ENCODE results near the gene VLDLR.

VLDLR gene

DNA sequence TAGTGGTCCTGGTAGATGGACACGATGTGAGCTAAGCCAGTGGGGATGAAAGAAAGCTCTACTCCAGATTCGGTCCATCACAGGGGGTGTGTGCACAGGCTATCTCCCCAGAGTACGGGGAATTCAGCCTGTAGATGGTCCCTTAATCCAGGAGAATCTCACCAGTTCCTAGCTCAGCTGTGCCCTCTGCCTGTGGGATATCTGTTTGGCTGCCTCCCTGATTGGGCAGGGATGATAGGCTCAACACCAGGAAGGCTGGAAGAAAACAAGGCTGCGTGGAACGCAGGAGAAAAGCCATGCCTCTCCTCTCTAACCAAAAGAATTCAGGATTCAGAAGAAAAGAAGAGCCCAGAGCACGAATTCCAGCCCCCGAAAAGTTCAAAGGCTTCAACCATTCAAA, 40.9 kb downstream of the VLDLR start:
- DNase-seq (ENCODE audit: low read depth in 2 of 3, low spot score in 2 of 3): no peak

DNA sequence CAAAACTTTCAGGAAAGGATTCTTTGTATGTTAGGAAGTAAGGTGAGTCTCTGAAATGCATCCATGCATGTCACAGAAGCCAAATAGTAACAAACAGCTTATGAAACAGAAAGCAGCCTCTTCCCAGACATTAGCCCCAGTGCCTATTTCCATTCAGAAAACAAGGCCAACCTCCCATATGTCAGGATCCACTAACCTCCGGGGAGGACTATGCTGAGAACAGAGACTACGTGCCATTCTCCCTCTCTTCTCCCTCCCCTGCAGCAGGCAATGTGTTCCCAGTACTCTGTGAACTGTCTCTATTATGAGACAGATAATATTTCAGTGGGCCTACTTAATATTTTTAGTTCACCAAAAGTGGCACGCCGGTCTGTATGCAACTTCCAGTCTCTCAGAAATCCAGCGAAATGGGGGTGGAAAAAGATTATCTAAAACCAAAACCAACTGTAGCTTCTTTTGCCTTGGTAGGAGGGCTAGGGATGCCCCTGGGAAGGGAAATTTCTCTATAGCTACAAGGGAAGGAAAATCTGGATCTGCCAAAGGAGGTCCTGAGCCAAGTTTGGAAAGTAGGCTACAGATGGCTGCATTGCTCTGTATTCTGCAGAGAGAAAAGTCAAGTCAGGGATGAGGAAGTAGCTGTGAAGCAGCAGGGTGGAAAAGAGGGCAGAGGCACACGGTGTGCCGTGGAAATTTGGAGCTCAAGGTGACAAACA, 42.0 kb downstream of the VLDLR start:
- DNase-seq (ENCODE audit: low read depth in 2 of 3, low spot score in 2 of 3): no peak

DNA sequence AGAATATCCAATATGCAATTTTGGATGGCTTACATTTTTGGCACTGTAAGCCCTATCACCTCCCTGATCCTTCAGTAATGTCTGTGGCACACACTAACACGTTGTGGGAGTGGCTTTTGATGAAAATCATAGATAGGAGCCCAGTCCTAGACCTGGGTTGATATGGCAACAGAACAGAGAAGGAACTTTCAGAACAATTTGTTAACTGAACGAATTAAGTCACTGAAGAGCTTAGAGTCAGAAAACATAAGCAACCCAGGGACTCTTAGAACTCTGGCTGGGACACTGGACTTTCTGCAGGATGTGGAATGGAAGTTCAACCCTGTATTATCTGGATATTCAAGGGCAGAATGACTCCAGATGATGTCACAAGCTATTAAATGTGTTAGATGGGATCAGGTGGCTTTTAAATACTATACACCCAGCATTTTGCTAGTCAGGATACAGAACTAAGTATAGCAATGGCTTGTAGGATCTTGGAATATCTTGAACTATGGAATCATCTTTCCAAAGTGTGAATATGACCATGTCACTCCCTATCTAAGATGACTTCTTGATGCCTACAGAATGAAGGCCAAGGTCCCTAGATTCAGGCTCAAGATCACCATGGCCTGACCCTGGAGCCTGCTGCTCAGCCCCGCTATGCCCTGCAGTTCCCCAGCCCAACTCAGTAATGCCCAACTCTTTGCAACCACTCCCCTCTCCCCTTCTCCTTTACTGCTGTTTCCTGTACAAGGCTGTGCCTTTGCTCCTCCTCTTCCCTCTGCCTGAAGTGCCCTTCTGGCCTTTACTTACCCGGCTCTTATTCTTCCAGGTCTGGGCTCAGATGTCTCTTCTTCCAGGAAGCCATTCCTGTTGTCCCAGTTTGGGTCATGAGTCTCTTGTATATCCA, 42.8 kb downstream of the VLDLR start:
- DNase-seq (ENCODE audit: low read depth in 2 of 3, low spot score in 2 of 3): no peak

DNA sequence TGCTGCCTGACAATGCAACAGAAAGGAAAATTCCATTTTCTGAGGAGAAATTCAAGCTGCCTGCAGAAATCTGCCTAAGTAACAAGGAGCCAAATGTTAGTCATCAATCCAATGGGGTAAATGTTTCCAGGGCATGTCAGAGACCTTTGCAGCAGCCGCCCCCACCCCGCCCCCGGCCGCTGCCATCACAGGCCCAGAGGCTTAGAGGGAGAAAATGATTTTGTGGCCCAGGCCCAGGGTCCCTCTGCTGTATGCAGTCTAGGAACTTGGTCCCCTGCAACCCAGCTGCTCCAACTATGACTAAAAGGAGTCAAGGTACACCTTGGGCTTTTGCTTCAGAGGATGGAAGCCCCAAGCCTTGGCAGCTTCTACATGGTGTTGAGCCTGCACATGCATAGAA, 45.0 kb downstream of the VLDLR start:
- no peak for DNase-seq (ENCODE audit: low read depth in 2 of 3, low spot score in 2 of 3)

DNA sequence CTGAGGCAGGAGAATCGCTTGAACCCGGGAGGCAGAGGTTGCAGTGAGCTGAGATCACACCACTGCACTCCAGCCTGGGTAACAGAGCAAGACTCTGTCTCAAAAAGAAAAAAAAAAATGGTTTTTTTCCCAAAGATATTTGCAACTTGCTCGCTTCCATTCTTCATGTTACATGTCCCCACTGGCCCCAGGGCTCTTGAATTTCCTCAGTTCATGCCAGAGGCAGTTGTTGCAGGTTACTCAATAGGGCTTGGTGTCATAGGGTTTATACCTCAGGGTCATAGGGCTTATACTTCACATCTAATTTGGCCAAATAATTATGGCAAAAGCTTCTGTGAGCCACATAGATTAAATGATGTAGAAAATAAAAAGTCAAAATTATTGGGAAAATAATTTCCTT, 51.6 kb downstream of the VLDLR start:
- no peak for DNase-seq (ENCODE audit: low read depth in 2 of 3, low spot score in 2 of 3)

DNA sequence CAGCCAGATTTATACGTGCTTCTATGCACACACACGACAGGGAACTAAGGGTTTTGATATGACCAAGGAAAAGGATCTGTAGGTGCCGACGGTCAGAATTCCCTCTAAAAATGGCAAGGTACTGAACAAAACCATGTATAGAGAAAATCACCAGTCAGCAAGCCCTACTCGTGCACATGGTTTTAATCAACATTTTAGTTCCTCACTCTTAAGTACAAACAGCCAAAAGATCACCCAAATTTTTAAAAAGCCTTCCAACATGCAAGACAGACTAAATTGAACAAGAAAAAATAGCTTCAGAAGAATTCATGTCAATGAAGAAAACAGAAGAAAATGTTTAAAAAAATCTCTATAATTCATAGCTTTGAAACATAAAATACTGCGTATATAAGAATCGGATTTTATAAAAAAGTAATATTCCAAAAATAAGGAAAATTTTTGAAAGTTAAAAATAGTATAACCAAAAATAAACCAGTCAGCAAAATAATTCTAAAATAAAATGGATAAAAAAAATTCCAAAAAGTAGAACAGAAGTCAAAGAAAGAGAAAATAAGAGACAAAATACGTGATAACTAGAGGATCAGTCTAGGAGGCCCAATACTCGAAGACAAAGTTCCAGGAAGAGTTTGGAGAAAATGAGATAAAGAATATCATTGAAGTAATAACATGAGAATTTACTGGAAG, 52.7 kb downstream of the VLDLR start:
- no peak for DNase-seq (ENCODE audit: low read depth in 2 of 3, low spot score in 2 of 3)

DNA sequence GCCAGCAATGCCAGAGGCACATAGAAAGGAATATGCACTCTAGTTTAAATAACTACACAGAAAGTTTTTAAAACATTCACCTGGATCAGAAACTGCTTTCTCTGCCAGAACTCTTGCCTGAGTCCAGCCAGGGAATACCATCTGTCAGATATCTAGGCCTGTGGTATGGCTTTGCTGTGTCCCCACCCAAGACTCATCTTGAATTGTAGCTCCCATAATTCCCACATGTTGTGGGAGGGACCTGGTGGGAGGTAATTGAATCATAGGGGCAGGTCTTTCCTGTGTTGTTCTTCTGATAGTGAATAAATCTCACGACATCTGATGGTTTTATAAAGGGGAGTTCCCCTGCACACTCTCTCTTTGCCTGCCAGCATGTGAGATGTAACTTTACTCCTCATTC, 54.2 kb downstream of the VLDLR start:
- DNase-seq (ENCODE audit: low read depth in 2 of 3, low spot score in 2 of 3): no peak

DNA sequence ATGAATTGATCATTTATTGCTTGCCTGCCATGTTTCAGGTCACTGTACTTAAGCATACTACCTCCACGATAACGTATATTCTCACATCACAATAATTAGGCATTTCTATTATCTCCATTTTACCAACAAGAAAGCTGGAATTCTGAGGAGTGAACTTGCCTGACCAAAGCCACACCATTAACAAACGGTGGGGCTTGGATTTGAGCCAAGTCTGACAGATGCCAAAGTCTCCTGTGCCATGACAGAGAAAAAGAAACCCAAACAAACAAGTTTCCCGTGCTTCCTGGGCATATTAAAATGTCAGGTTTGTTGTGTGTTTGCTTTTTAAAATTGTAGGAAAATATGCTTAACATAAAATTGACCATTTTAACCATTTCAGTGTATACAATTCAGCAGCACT, 54.9 kb downstream of the VLDLR start:
- DNase-seq (ENCODE audit: low read depth in 2 of 3, low spot score in 2 of 3): no peak

DNA sequence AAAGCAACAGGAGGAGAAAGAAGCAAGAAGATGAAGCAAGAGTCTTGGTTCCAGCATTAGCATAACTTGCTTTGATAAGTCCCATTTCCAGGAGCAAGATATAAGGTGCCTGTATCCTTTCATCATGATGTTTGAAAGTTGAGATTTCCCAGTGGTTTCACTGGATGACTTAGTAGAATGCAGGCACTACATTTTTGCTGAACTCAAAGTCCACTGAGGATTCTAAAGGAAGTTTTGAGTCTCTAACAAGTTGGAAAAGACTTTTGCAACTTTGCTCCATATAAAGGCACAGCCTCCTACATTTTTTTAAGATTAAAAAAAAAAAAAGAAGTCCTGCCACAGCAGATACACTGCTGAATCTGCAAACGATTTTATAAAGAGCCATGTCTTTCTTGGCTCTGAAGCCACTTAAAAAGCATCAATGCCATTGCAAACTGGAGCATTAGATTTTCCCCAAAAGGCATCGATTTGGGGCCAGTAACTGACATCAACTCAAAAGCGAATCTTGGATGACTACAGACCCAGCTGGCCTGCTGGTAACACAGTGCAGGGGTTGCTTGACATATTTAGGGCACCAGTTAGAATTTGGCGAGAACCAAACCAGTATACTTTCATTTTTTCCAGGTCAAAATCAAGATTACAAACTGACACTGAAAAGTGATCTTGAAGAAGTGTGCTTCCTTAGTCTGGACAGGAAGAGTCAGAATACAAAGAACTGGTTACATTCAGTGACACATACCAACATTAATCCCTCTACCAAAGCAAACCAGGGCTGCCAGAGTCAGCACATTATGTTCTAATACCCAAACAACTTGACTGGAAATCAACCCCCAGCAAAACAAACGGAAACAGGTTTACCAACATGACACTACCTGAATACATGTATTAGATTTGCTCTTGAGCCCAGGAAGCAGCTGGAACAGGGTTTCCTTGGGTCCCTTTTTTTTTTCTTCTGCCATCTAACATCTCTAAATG, 56.6 kb downstream of the VLDLR start:
- no peak for DNase-seq (ENCODE audit: low read depth in 2 of 3, low spot score in 2 of 3)

DNA sequence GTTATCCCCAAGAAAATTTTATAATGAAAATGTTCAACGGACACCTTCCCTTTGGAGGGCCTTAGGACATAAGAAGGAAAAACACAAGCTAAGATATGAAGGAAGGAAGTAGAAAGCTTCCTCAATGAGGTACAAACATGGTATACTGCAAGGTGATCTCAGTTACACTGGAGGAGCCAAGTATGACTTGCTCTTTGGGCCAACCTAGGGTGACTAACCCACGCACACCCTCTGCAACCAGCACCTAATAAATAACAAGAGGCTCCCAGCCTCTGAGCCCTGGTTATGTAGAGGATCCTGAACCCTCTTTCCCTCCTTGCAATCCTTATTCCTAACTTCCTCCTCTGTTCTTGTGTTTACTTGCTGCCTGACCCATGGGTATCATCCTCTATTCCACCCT, 57.4 kb downstream of the VLDLR start:
- DNase-seq (ENCODE audit: low read depth in 2 of 3, low spot score in 2 of 3): no peak

DNA sequence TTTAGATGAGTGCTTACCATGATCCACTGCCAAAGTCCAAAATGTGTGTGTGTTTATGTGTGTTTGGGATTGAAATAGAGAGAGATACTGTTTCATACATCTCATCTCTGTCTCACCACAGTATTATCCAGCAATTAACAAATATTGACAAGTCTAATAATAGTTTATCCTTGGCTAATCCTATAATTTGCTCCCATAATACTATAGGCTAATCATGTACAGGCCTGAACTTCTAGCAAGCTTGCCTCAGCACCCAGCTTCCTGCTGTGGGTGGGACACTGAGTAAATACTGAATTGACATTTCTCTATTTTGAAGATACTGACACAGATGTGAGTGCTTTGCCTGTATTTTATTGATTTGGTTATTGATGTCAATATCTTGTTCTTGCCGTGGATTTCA, 60.4 kb downstream of the VLDLR start:
- DNase-seq (ENCODE audit: low read depth in 2 of 3, low spot score in 2 of 3): no peak

DNA sequence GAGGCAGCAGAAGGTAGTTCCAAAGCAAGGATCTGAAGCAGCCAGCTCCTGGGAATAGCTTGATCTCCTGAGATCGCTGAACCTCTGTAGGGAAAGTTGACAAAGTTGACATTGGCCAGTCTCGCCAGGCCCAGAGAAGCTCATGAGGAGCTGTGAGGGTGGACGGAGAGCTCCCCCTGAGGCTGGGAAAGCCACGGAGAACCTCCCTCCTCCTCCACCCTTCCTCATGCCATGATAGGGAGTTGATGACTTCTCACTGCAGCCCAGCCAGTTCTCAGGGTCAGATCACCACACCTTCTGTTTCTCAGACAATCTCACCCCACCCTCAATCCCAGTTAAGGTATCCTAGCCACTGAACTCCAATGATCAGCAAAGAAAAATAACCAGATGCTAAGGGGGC, 65.3 kb downstream of the VLDLR start:
- no peak for DNase-seq (ENCODE audit: low read depth in 2 of 3, low spot score in 2 of 3)

DNA sequence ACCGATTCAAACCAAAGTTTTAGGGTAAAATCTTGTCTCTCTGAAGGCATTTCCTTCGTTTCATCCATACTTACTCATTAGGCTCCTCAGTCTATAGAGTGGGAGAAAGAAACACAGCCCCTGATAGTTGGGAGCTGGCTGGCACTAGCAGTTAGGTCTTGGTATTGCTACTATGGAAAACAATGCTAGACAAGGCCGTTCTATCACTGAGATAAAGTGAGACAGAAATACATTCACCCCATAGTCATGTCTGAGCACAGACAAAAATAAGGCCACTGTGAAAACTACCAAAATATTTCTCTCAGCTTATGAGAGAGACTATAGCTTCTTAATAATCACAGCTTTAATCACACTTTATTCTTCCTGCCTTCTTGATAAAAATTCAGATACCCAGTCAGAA, 67.0 kb downstream of the VLDLR start:
- no peak for DNase-seq (ENCODE audit: low read depth in 2 of 3, low spot score in 2 of 3)

DNA sequence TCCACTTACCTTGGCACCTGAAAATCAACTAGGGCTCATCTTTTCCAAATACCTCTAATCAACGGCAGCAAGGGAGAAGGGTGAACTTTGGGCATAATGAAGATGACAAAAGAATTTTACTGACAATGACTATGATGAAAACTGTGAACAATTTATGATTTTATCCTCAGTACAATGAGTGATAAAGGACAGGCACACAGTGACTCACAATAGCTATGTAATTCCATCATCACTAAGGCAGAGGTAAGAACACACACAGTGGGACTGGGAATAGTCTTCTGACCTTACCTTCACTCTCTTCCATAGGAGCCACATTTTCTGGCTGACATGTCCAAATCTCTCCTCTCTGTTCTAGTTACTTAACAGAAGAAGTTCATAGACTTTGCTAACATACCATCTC, 69.6 kb downstream of the VLDLR start:
- DNase-seq (ENCODE audit: low read depth in 2 of 3, low spot score in 2 of 3): no peak

DNA sequence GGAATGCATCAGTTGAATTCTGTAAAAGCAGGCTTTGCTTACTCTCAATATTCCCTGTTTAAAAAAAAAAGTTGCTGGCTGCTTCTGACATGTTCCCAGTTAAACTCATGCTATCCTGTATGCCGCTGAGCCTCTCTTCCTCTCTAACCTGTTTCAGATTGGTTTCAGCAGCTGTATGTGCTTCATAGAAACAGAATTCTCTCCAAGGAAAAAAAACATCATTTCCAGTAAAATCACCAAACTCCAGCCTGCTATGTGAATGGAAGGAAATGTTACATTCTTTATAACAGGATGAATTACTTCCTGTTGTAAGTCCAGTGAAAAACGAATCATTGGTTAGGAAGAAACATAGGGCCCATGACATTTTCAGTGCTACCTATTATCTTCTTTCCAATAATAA, 70.0 kb downstream of the VLDLR start:
- no peak for DNase-seq (ENCODE audit: low read depth in 2 of 3, low spot score in 2 of 3)

DNA sequence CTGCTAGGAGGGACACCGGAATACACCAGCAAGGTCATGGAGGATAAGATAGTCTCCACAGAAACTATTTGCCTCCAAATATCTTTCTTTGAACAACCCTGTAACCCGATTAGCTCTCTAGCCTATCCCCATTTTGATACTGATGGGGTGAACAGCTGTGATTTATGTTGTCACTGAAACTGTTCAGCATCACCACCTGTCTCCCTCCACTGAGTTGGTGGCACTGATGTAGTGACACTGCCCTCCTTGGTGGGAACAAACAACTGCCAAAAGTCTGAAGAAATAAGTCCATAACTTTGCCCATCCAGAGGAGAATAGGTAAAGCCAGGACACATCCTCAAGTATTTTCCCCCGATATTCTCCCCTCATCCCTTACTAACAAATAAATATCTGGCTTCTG, 71.5 kb downstream of the VLDLR start:
- DNase-seq (ENCODE audit: low read depth in 2 of 3, low spot score in 2 of 3): no peak

DNA sequence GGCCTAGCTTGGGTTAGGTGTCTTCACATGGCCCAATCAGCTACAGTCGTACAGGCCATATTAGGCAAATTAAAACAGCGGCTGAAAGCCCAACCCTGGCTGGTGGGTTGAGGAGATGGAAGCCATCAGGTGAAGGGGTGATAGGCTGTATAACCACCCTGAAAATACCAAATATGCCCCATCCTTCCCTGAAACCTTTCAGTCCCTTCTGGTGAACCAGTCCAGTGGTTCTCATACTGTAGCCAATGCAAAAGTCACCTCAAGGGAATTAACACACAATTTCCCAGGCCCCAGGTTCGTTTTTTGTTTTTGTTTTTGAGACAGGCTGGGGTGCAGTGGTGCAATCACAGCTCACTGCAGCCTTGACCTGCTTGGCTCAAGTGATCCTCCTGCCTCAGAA, 75.9 kb downstream of the VLDLR start:
- DNase-seq (ENCODE audit: low read depth in 2 of 3, low spot score in 2 of 3): no peak

DNA sequence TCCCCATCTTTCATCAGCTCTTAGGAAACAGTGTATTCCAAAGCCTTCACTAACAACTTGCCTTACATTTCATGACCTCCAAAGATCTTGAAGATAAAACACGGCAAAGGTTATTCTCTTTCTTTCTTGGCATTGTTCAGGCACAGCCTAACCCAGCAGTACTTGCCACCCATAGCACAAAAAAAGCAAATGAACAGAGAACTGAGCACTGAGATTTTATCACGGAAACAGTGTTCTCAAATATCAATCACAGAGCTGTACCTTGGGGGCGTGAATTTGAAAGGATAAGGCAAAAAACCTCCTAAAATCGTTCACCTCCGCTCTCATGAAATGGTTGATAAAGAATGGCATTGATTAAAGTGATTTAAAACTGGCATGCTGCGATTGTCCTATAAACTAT, 78.8 kb downstream of the VLDLR start:
- DNase-seq (ENCODE audit: low read depth in 2 of 3, low spot score in 2 of 3): no peak

DNA sequence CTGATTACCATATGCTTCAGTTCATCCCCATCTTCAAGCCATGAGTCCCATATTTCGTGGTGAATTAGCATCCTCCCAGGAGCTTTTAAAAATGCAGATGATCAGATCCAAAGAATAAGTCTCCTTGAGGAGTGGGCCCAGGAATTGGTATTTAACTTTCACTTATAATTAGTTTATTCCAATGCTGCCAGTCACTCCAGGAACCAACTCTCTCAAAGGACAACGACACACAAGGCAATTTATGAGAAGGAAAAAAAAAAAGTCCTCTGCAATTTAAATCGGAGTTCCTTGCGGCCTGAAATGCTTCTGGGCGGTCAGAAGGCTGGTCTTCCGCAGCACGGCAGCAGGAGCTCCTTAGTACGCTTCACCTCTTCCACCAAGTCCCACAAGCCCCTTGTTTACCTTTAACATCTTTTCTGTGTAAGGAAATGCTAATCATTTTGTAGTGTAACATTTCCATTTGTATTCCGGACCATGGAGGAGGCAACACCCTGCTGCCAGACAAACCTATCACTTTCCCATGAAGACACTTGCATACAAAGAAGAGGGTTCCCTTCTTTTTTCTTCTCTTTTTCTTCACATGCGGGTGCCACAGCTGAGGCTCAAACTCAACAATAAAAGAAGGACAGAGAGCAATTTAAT, 79.4 kb downstream of the VLDLR start:
- no peak for DNase-seq (ENCODE audit: low read depth in 2 of 3, low spot score in 2 of 3)

DNA sequence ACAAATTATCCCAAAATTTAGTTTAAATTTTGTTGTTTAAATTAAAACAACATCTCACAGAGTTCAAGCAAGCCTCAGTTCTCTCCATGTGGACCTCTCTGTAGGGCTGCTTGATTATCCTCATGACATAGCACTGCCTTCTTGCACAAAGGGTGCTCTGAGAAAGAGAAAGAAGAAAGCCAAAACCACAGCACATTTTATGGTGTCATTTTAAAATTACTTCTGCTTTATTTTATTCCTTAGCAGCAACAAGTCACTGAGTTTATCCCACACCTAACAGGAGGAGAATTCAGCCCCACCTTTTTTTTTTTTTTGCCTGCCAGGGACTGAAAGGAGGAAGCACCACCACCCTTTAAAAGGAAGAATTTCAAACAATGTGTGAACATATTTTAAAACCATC, 82.9 kb downstream of the VLDLR start:
- no peak for DNase-seq (ENCODE audit: low read depth in 2 of 3, low spot score in 2 of 3)

Data from activated CD8-positive, alpha-beta memory T cell treated with anti-CD3 and anti-CD28 coated beads for 48 hours (primary cell).